Transverse colon (tissue), 4 donors: Measurements from ENCODE around the gene WFIKKN2. TPM values are rescaled to one million over a fixed set of nuclear protein-coding genes. Genes with fewer than 3 reads are reported as not detected.

Experiments
- DNase-seq: peaks from one replicate; pipeline ENCODE4 v3.0.0-alpha.2; 2019
- H3K27ac ChIP-seq, 4 donors: fragments of 200-600 bp; sonication (generic); 2 replicates each; pipeline ENCODE4 v1.5.1; 2016 to 2018; ENCODE audit warnings: inconsistent platforms in 4 of 4
- H3K27me3 ChIP-seq: fragments of 200-600 bp; sonication (generic); 2 replicates; pipeline ENCODE4 v1.5.1; 2017; ENCODE audit warnings: inconsistent platforms
- H3K36me3 ChIP-seq, 4 donors: fragments of 200-600 bp; sonication (generic); 2 replicates each; pipeline ENCODE4 v1.5.1; 2017 to 2019; ENCODE audit warnings: inconsistent platforms in 4 of 4
- H3K4me1 ChIP-seq, 4 donors: fragments of 200-600 bp; sonication (generic); 2 replicates each; pipeline ENCODE4 v1.5.1; 2017 to 2020; ENCODE audit warnings: inconsistent platforms in 4 of 4
- H3K4me3 ChIP-seq, 4 donors: fragments of 200-600 bp; sonication (generic); 1 replicate in 1 of 4; 2 replicates in 3 of 4; pipeline versions ENCODE4 v1.5.1 to v1.6.1; 2017 to 2019; ENCODE audit warnings: inconsistent platforms in 4 of 4
- H3K9me3 ChIP-seq, 2 donors: fragments of 200-600 bp; sonication (generic); 2 replicates each; pipeline ENCODE4 v1.5.1; 2017 to 2019; ENCODE audit warnings: inconsistent platforms in 2 of 2
- CTCF ChIP-seq, 5 experiments: fragments of 200-600 bp in 3 of 5; fragments of 450-650 bp in 2 of 5; sonication (generic) in 3 of 5; IDR thresholded peaks; 1 replicate in 2 of 5; 2 replicates in 3 of 5; pipeline ENCODE4 v1.5.1; 2016 to 2017; ENCODE audit warnings: antibody characterized with exemption in 5 of 5, inconsistent platforms in 3 of 5, mild to moderate bottlenecking in 2 of 5, moderate library complexity in 1 of 5
- EP300 ChIP-seq: sonication (generic); formaldehyde crosslinking; IDR thresholded peaks from one replicate; pipeline ENCODE4 v1.6.1; 2017; ENCODE audit warnings: antibody characterized with exemption, low read depth
- POLR2A ChIP-seq: fragments of 450-650 bp; IDR thresholded peaks from one replicate; pipeline ENCODE4 v1.6.1; 2016; ENCODE audit warnings: antibody characterized with exemption, mild to moderate bottlenecking, moderate library complexity
- POLR2AphosphoS5 ChIP-seq, 3 donors: sonication (generic); formaldehyde crosslinking; IDR thresholded peaks; one replicate each; pipeline ENCODE4 v1.6.1; 2016; ENCODE audit warnings: antibody characterized with exemption in 3 of 3
- WGBS, 2 donors: methylation state at CpG; one replicate each; pipeline ENCODE4 v1.1.5; 2018; ENCODE audit warnings: low coverage in 1 of 2; 5-methylcytosine and 5-hydroxymethylcytosine counted together
- in situ Hi-C, 4 donors: fragments of 200-750 bp; cut with MboI; loops; one replicate each; pipeline versions ENCODE4 v1.15.0 to v1.15.1; 2017; ENCODE audit warnings: low sequenced_read_pairs in 3 of 4, low pct_ligation_motif_present in 1 of 4, low pct_unique_long_range_greater_than_20kb in 1 of 4
- intact Hi-C: fragments of 100-400 bp; cut with DNase I; formaldehyde crosslinking; loops from one replicate; pipeline ENCODE4 v1.15.1; 2023; ENCODE audit warnings: low total_unique reads
- total RNA-seq, 4 donors: library from RNA; depleted of rRNA; stranded (reverse); fragments of >200 nt; gene quantifications; one replicate each; pipeline ENCODE4 v1.1.0, GENCODE V29; 2016

WFIKKN2 gene
- total RNA-seq, 4 donors from 2014 or later, result not detected

GRCh38 chr17:50822550-50822949 is 12.8 kb upstream of the WFIKKN2 start:
- no peak overlapping the region for H3K4me3 ChIP-seq
- no peaks in the 10 kb centered on the region for H3K36me3 ChIP-seq
- TF ChIP-seq POLR2AphosphoS5 (IDR thresholded peaks at IDR 0.05) (no peak), EP300 (no peak), POLR2A (no peak), CTCF (IDR thresholded peaks at IDR 0.05) (no peak)
- intact Hi-C loops (no loop called here), in situ Hi-C loops (no loop called here)
- H3K4me1 ChIP-seq, result no peaks in the 10 kb centered on the region
- DNase-seq, result no peak
- WGBS, 2 donors, result 93% methylated on average over 2 of the region's 2 CpGs
- no peaks in the 10 kb centered on the region for H3K9me3 ChIP-seq
- no peaks in the 10 kb centered on the region for H3K27me3 ChIP-seq
- H3K27ac ChIP-seq, result no peak overlapping the region

DNA sequence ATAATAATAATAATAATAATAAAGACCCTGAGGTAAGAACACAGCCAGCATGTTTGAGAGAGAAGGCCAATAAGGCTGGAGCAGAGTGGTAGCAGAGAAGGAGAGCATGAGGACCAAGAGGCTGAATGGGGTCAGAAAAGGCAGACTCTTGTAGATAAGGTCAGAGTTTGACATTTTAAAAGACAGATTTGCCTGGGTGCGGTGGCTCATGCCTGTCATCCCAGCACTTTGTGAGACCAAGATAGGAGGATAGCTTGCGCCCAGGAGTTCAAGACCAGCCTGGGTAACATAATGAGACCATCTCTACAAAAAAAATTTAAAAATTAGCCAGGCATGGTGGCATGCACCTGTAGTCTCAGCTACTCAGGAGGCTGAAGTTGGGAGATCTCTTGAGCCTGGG is 11.0 kb upstream of the WFIKKN2 start:
- no peak for DNase-seq
- no peak for TF ChIP-seq CTCF (IDR thresholded peaks at IDR 0.05)
- TF ChIP-seq POLR2AphosphoS5 (IDR thresholded peaks at IDR 0.05), result no peak
- TF ChIP-seq EP300, result no peak
- no peak for TF ChIP-seq POLR2A
- intact Hi-C loops, result no loop called here
- H3K27ac ChIP-seq, result no peak overlapping the region
- no peaks in the 10 kb centered on the region for H3K9me3 ChIP-seq
- H3K36me3 ChIP-seq, result no peaks in the 10 kb centered on the region
- WGBS, 2 donors, result 91 to 92% methylated on average over 2 of the region's 2 CpGs
- H3K4me1 ChIP-seq, result no peaks in the 10 kb centered on the region
- H3K27me3 ChIP-seq, result no peaks in the 10 kb centered on the region
- in situ Hi-C loops, result no loop called here
- H3K4me3 ChIP-seq, result no peak overlapping the region

- Histone ChIP-seq H3K9me3 (no peaks in the 10 kb centered on the region), H3K27me3 (no peaks in the 10 kb centered on the region), H3K36me3 (no peaks in the 10 kb centered on the region), H3K4me3 (no peak overlapping the region), H3K4me1 (no peaks in the 10 kb centered on the region), H3K27ac (no peak overlapping the region)
- intact Hi-C loops (no loop called here), in situ Hi-C loops (loop anchor here in 1 of 4 donors (25.0 kb wide), 1 partner anchor 288 kb away; the partner anchor contains the start of genes EPN3 and SPATA20)
- DNase-seq, result no peak
- no peak for TF ChIP-seq CTCF (IDR thresholded peaks at IDR 0.05)
- no peak for TF ChIP-seq EP300
- no peak for TF ChIP-seq POLR2A
- TF ChIP-seq POLR2AphosphoS5 (IDR thresholded peaks at IDR 0.05), result no peak
These were observed 10.2 kb upstream of the WFIKKN2 start for GRCh38 chr17:50825188-50825587.

- Histone ChIP-seq H3K9me3 (no peaks in the 10 kb centered on the region), H3K36me3 (no peaks in the 10 kb centered on the region), H3K27me3 (peaks cover under 1% of the 10 kb centered on the region), H3K27ac (peak overlapping the region in 1 of 4 donors; percentile 53), H3K4me3 (no peak overlapping the region), H3K4me1 (no peaks in the 10 kb centered on the region)
- intact Hi-C loops, result no loop called here
- in situ Hi-C loops, result loop anchor here in 1 of 4 donors (25.0 kb wide), 1 partner anchor 291 kb away; the partner anchor contains the start of genes EPN3 and SPATA20
- TF ChIP-seq EP300 (no peak), POLR2A (no peak), CTCF (IDR thresholded peaks at IDR 0.05) (no peak), POLR2AphosphoS5 (IDR thresholded peaks at IDR 0.05) (no peak)
- DNase-seq, result no peak
- 70 to 82% methylated on average over 5 to 6 of the region's 6 CpGs for WGBS, 2 donors
These were observed 6.7 kb upstream of the WFIKKN2 start for GRCh38 chr17:50828508-50829170.
